B cell (primary cell): Measurements from ENCODE around the gene BUD13. TPM values are rescaled to one million over a fixed set of nuclear protein-coding genes. Genes with fewer than 3 reads are reported as not detected.

ENCODE experiments used
- ATAC-seq: fragments of 200-7000 bp; cut with Tn5 transposase; one replicate; pipeline ENCODE4 v1.10.0; 2021; ENCODE audit warnings: low read depth, mild to moderate bottlenecking, moderate number of reproducible peaks, moderate library complexity
- CTCF ChIA-PET: fragments of 350-600 bp; sonication (Branson Sonifier 250); formaldehyde crosslinking; loops from one replicate; lab custom pipeline; 2021; ENCODE audit warnings: antibody characterized with exemption, inconsistent platforms; lab: Charles Lee
- POLR2A ChIA-PET: fragments of 350-600 bp; sonication (Branson Sonifier 250); formaldehyde crosslinking; loops from one replicate; lab custom pipeline; 2021; ENCODE audit warnings: antibody characterized with exemption; lab: Charles Lee
- DNase-seq: peaks from one replicate; pipeline ENCODE4 v3.0.0; 2013
- H2AFZ ChIP-seq: 2 replicates; pipeline ENCODE4 v1.6.1; 2012; ENCODE audit warnings: mild to moderate bottlenecking, low read depth, low read length; ENCODE audit not compliant: insufficient read depth, poor library complexity, severe bottlenecking
- H3K27ac ChIP-seq, 2 donors: 1 replicate in 1 of 2; 2 replicates in 1 of 2; pipeline ENCODE4 v1.5.1; 2012 to 2013; ENCODE audit warnings: low read length in 2 of 2, mild to moderate bottlenecking in 2 of 2, moderate library complexity in 1 of 2
- H3K27me3 ChIP-seq, 4 experiments: fragments of 200-600 bp in 1 of 4; sonication (generic) in 1 of 4; replicated peaks in 1 of 4; 1 replicate in 2 of 4; 2 replicates in 2 of 4; pipeline versions ENCODE4 v1.6.1 to v1.7.0; 2013 to 2016; ENCODE audit warnings: low read length in 3 of 4, mild to moderate bottlenecking in 2 of 4, mixed read lengths in 1 of 4, moderate library complexity in 1 of 4; ENCODE audit not compliant: insufficient read depth in 4 of 4, control insufficient read depth in 3 of 4; ENCODE audit errors: control extremely low read depth in 1 of 4
- H3K36me3 ChIP-seq, 2 experiments: replicated peaks in 1 of 2; 1 replicate in 1 of 2; 2 replicates in 1 of 2; pipeline versions ENCODE4 v1.6.1 to v1.7.1; 2013; ENCODE audit warnings: low read length in 1 of 2; ENCODE audit not compliant: insufficient read depth in 2 of 2, control insufficient read depth in 1 of 2; ENCODE audit errors: control extremely low read depth in 1 of 2, extremely low read depth in 1 of 2
- H3K4me1 ChIP-seq, 2 donors: fragments of 200-600 bp in 1 of 2; sonication (generic) in 1 of 2; 1 replicate in 1 of 2; 2 replicates in 1 of 2; pipeline versions ENCODE4 v1.5.1 to v1.6.1; 2013 to 2017; ENCODE audit warnings: low read length in 2 of 2; ENCODE audit not compliant: control insufficient read depth in 2 of 2, insufficient read depth in 2 of 2
- H3K4me2 ChIP-seq: replicated peaks from 2 replicates; pipeline ENCODE3; 2012; ENCODE audit warnings: mild to moderate bottlenecking, low read depth, low read length; ENCODE audit not compliant: poor library complexity, severe bottlenecking
- H3K4me3 ChIP-seq, 5 experiments: fragments of 200-600 bp in 1 of 5; sonication (generic) in 1 of 5; 1 replicate in 3 of 5; 2 replicates in 2 of 5; pipeline versions ENCODE4 v1.5.1 to v1.7.0; 2011 to 2016; ENCODE audit warnings: low read length in 4 of 5, mild to moderate bottlenecking in 4 of 5, low read depth in 2 of 5, control low read depth in 1 of 5, moderate library complexity in 1 of 5; ENCODE audit not compliant: insufficient read depth in 1 of 5; ENCODE audit errors: control extremely low read depth in 1 of 5, extremely low read depth in 1 of 5
- H3K79me2 ChIP-seq: fragments of 200-600 bp; sonication (generic); one replicate; pipeline ENCODE4 v1.6.0; 2016; ENCODE audit warnings: low read length; ENCODE audit not compliant: control insufficient read depth, insufficient read depth
- H3K9ac ChIP-seq: fragments of 200-600 bp; sonication (generic); 2 replicates; pipeline ENCODE4 v1.6.1; 2017; ENCODE audit warnings: mild to moderate bottlenecking, low read length, moderate library complexity
- H3K9me3 ChIP-seq, 3 donors: one replicate each; pipeline versions ENCODE4 v1.6.1 to v1.7.1; 2013; ENCODE audit warnings: low read length in 2 of 3; ENCODE audit not compliant: control insufficient read depth in 2 of 3, insufficient read depth in 1 of 3; ENCODE audit errors: control extremely low read depth in 1 of 3
- H4K20me1 ChIP-seq: 2 replicates; pipeline ENCODE4 v1.6.0; 2012; ENCODE audit warnings: mild to moderate bottlenecking, low read length; ENCODE audit not compliant: insufficient read depth, control insufficient read depth, poor library complexity, severe bottlenecking
- H3K27ac Mint-ChIP-seq: one replicate; pipeline ENCODE4 v1.8.0; 2021; ENCODE audit warnings: mixed read lengths
- H3K27me3 Mint-ChIP-seq: one replicate; pipeline ENCODE4 v1.8.0; 2021; ENCODE audit warnings: mixed read lengths
- H3K4me1 Mint-ChIP-seq: one replicate; pipeline ENCODE4 v1.8.0; 2021; ENCODE audit warnings: mixed read lengths
- H3K4me3 Mint-ChIP-seq: one replicate; pipeline ENCODE4 v1.8.0; 2021; ENCODE audit warnings: mixed read lengths
- H3K9me3 Mint-ChIP-seq: one replicate; pipeline ENCODE4 v1.8.0; 2022; ENCODE audit warnings: mixed read lengths; ENCODE audit not compliant: insufficient read depth
- EZH2 ChIP-seq: IDR thresholded peaks from 2 replicates; pipeline ENCODE4 v1.6.1; 2012; ENCODE audit warnings: borderline replicate concordance, low read depth, mild to moderate bottlenecking, moderate library complexity, low read length; ENCODE audit not compliant: insufficient read depth, poor library complexity, severe bottlenecking
- WGBS: methylation state at CpG from one replicate; pipeline ENCODE4 v1.1.5; 2013; ENCODE audit warnings: missing lambda C conversion rate; ENCODE audit not compliant: insufficient coverage; 5-methylcytosine and 5-hydroxymethylcytosine counted together
- intact Hi-C: fragments of 100-400 bp; cut with micrococcal nuclease; formaldehyde crosslinking; loops from one replicate; pipeline ENCODE4 v1.10.0; 2022
- polyA plus RNA-seq: library from polyadenylated mRNA; depleted of rRNA; stranded (reverse); fragments of >200 nt; gene quantifications from 2 replicates; pipeline ENCODE4 v1.2.3, GENCODE V29; 2012
- total RNA-seq, 2 donors: library from RNA; stranded (reverse); fragments of 120-200 nt in 1 of 2; gene quantifications; 1 replicate in 1 of 2; 2 replicates in 1 of 2; pipeline versions ENCODE4 v1.2.3 to v1.2.4, GENCODE V29; 2013 to 2022
- TF ChIP-seq, protein P1 (sequence below): fragments of 200-600 bp; IDR thresholded peaks from one replicate; pipeline ENCODE4 v1.8.0; 2022; ENCODE audit warnings: antibody characterized with exemption, mild to moderate bottlenecking

The BUD13 gene
- total and polyA plus RNA-seq, 2 donors (not counting 1 experiment from before 2014, with no cell fraction given): 14.1 to 24.2 TPM

DNA sequence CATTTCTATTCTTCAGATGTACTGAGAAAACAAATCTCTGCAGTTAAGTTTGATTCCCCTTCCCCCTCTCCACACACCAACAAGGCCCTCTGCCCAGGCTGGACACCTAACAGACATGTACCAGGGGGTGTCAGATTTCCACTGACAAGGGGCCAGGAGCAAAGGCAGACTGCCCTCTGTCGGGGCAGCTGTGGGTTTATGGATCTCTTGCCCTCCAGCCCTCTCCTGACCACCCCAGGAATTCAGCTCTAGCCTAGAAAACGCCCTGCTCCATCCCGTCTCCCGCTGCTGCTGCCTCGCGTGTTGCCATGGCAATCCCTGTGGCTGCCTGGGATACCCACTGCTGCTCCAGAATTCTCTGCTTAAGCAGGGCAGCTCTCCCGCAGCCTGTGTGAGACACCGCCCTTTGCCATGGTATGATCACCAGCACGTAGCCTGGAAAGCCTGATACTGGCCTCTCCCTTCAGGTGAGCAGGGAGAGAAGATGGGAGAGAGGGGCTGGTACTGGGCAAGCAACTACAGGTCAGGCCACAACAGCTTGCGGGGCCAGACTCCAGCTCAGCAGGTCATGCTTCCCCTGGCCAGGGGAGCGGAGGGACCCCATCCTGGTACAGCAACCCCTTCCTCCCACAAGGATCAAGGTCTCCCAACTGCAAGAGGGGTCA, 41.6 kb downstream of the BUD13 start:
- ChIA-PET POLR2A (no interaction called here), CTCF (interaction anchor here (2.7 kb wide), 1 partner anchor 375 kb away, joined by 14 read pairs; no protein-coding TSS in a partner anchor)
- no peak for ATAC-seq
- Histone ChIP-seq H3K27me3 (no peaks in the 10 kb centered on the region), H3K27ac (no peak overlapping the region), H2AFZ (no peak overlapping the region), H3K79me2 (no peaks in the 10 kb centered on the region), H3K4me3 (no peak overlapping the region), H3K4me2 (no peak overlapping the region), H3K36me3 (no peaks in the 10 kb centered on the region), H3K9ac (no peak overlapping the region), H4K20me1 (no peaks in the 10 kb centered on the region), H3K9me3 (no peaks in the 10 kb centered on the region), H3K4me1 (peaks cover 0 to 12% of the 10 kb centered on the region in 2 donors)
- Mint-ChIP-seq H3K4me3 (no peak overlapping the region), H3K9me3 (no peaks in the 10 kb centered on the region), H3K4me1 (peaks cover 15% of the 10 kb centered on the region), H3K27ac (no peak overlapping the region), H3K27me3 (peaks cover 6% of the 10 kb centered on the region)
- TF ChIP-seq, protein P1, sequence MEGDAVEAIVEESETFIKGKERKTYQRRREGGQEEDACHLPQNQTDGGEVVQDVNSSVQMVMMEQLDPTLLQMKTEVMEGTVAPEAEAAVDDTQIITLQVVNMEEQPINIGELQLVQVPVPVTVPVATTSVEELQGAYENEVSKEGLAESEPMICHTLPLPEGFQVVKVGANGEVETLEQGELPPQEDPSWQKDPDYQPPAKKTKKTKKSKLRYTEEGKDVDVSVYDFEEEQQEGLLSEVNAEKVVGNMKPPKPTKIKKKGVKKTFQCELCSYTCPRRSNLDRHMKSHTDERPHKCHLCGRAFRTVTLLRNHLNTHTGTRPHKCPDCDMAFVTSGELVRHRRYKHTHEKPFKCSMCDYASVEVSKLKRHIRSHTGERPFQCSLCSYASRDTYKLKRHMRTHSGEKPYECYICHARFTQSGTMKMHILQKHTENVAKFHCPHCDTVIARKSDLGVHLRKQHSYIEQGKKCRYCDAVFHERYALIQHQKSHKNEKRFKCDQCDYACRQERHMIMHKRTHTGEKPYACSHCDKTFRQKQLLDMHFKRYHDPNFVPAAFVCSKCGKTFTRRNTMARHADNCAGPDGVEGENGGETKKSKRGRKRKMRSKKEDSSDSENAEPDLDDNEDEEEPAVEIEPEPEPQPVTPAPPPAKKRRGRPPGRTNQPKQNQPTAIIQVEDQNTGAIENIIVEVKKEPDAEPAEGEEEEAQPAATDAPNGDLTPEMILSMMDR: no peak
- no peak for TF ChIP-seq EZH2
- 86% methylated on average over 9 of the region's 11 CpGs for WGBS
- no peak for DNase-seq
- intact Hi-C loops: no loop called here

DNA sequence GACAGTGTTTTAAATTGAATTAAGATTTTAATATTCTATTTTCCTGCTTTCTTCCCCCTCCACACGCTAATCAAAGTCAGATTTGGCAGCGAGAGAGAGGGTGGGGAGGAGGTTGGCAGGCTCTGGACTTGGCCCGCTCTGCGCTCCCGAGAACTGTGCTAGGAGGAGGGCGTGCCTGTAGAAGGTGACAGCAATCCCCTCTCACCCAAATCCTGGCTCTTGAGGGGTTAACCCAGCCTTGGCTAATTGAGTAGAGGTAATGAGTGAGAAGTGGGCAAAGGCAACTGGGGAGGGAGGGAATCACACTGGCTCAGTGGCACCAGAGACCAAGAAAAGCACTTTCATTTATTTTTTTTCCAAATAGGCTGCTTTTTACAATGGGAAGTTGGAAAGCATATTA, 42.2 kb downstream of the BUD13 start:
- H4K20me1 ChIP-seq: no peaks in the 10 kb centered on the region
- no peak overlapping the region for H3K4me2 ChIP-seq
- no peaks in the 10 kb centered on the region for H3K27me3 ChIP-seq
- intact Hi-C loops: no loop called here
- no peaks in the 10 kb centered on the region for H3K36me3 ChIP-seq
- TF ChIP-seq, protein P1: no peak
- TF ChIP-seq EZH2: no peak
- Mint-ChIP-seq H3K4me3 (no peak overlapping the region), H3K27me3 (peaks cover 7% of the 10 kb centered on the region), H3K4me1 (peaks cover 15% of the 10 kb centered on the region), H3K9me3 (no peaks in the 10 kb centered on the region), H3K27ac (no peak overlapping the region)
- WGBS: no CpG with 5 or more reads among the region's 6 CpGs
- no peak overlapping the region for H2AFZ ChIP-seq
- H3K9ac ChIP-seq: no peak overlapping the region
- ATAC-seq (no peak), DNase-seq (no peak)
- no peak overlapping the region for H3K4me3 ChIP-seq
- CTCF ChIA-PET: no interaction called here
- H3K9me3 ChIP-seq: no peaks in the 10 kb centered on the region
- no peak overlapping the region for H3K27ac ChIP-seq
- POLR2A ChIA-PET: no interaction called here
- H3K4me1 ChIP-seq: peaks cover 0 to 12% of the 10 kb centered on the region in 2 donors
- no peaks in the 10 kb centered on the region for H3K79me2 ChIP-seq
